DMS153 (cell line): Measurements from ENCODE around the gene BARX2.

Experiments used
- DNase-seq: peaks from one replicate; lab custom pipeline; 2025; lab: John Stamatoyannopoulos, UW

The BARX2 gene

GRCh38 chr11:129436573-129436972 lies 60.9 kb downstream of the BARX2 start:
- DNase-seq, result no peak

GRCh38 chr11:129440028-129440713 lies 64.5 kb downstream of the BARX2 start:
- DNase-seq, result peak; percentile 72

- DNase-seq, result no peak
Observed at GRCh38 chr11:129442171-129442570, 66.5 kb downstream of the BARX2 start.

GRCh38 chr11:129443276-129443675 lies 67.6 kb downstream of the BARX2 start:
- no peak for DNase-seq

- no peak for DNase-seq
Observed at GRCh38 chr11:129444274-129444673, 68.6 kb downstream of the BARX2 start.

GRCh38 chr11:129445226-129445625 lies 69.6 kb downstream of the BARX2 start:
- no peak for DNase-seq

GRCh38 chr11:129446572-129446971 lies 70.9 kb downstream of the BARX2 start:
- DNase-seq, result no peak

GRCh38 chr11:129447654-129448239 lies 72.1 kb downstream of the BARX2 start:
- no peak for DNase-seq

GRCh38 chr11:129451524-129451923 lies 75.9 kb downstream of the BARX2 start:
- DNase-seq, result no peak

- DNase-seq, result no peak
Observed at GRCh38 chr11:129453293-129453721, 77.7 kb downstream of the BARX2 start.

GRCh38 chr11:129455101-129455500 lies 79.5 kb downstream of the BARX2 start:
- DNase-seq, result no peak

GRCh38 chr11:129455756-129456655 lies 80.4 kb downstream of the BARX2 start:
- no peak for DNase-seq

- peak; percentile 53 for DNase-seq
Observed at GRCh38 chr11:129457321-129457720, 81.7 kb downstream of the BARX2 start.

GRCh38 chr11:129458278-129458677 lies 82.6 kb downstream of the BARX2 start:
- no peak for DNase-seq

- peak; percentile 96 for DNase-seq
Observed at GRCh38 chr11:129458756-129459535, 83.3 kb downstream of the BARX2 start.

GRCh38 chr11:129460714-129461113 lies 85.1 kb downstream of the BARX2 start:
- peak; percentile 94 for DNase-seq

- DNase-seq, result no peak
Observed at GRCh38 chr11:129484068-129484467, 108.4 kb downstream of the BARX2 start.

- no peak for DNase-seq
Observed at GRCh38 chr11:129489249-129489648, 113.6 kb downstream of the BARX2 start.

- DNase-seq, result no peak
Observed at GRCh38 chr11:129490004-129490403, 114.4 kb downstream of the BARX2 start.

GRCh38 chr11:129493746-129494145 lies 118.1 kb downstream of the BARX2 start:
- DNase-seq, result no peak
